Inflammatory macrophage treated with lipopolysaccharide for 4 hours (primary cell): ENCODE measurements around the gene SMIM45.

Experiments
- DNase-seq: peaks from one replicate; pipeline ENCODE4 v3.0.0-alpha.2; 2020

SMIM45 gene

GRCh38 chr22:41915786-41916493 lies 36.0 kb upstream of the SMIM45 start:
- no peak for DNase-seq

- no peak for DNase-seq
These were observed 35.1 kb upstream of the SMIM45 start for GRCh38 chr22:41916745-41917358.

GRCh38 chr22:41917375-41917902 lies 34.5 kb upstream of the SMIM45 start:
- no peak for DNase-seq

GRCh38 chr22:41917903-41918791 lies 33.8 kb upstream of the SMIM45 start:
- DNase-seq, result peak; percentile 84

GRCh38 chr22:41919357-41920224 lies 32.4 kb upstream of the SMIM45 start:
- DNase-seq, result peak; percentile 91

- DNase-seq, result no peak
These were observed 31.5 kb upstream of the SMIM45 start for GRCh38 chr22:41920271-41920976.

GRCh38 chr22:41922328-41922727 lies 29.6 kb upstream of the SMIM45 start:
- DNase-seq, result no peak

- DNase-seq, result no peak
These were observed 28.9 kb upstream of the SMIM45 start for GRCh38 chr22:41922940-41923594.

- DNase-seq, result no peak
These were observed 28.2 kb upstream of the SMIM45 start for GRCh38 chr22:41923595-41924276.

GRCh38 chr22:41925783-41926460 lies 26.0 kb upstream of the SMIM45 start:
- DNase-seq, result peak; percentile 40

GRCh38 chr22:41927813-41928212 lies 24.1 kb upstream of the SMIM45 start:
- DNase-seq, result no peak

GRCh38 chr22:41928593-41929417 lies 23.1 kb upstream of the SMIM45 start:
- no peak for DNase-seq

- DNase-seq, result no peak
These were observed 22.5 kb upstream of the SMIM45 start for GRCh38 chr22:41929418-41929810.

GRCh38 chr22:41931701-41932269 lies 20.2 kb upstream of the SMIM45 start:
- no peak for DNase-seq

GRCh38 chr22:41932353-41932752 lies 19.6 kb upstream of the SMIM45 start:
- DNase-seq, result no peak

- no peak for DNase-seq
These were observed 18.4 kb upstream of the SMIM45 start for GRCh38 chr22:41933411-41934177.

- DNase-seq, result no peak
These were observed 17.5 kb upstream of the SMIM45 start for GRCh38 chr22:41934284-41935014.
